Measurements from ENCODE around the gene USP3. TPM values are rescaled to one million over a fixed set of nuclear protein-coding genes. Genes with fewer than 3 reads are reported as not detected.

Gene USP3
- total and polyA plus RNA-seq, 9 of the 15 experiments (the other 6 are each of a cell fraction or from before 2014, with no cell fraction given): 17.3 to 54.3 (median 34.8) TPM

DNA sequence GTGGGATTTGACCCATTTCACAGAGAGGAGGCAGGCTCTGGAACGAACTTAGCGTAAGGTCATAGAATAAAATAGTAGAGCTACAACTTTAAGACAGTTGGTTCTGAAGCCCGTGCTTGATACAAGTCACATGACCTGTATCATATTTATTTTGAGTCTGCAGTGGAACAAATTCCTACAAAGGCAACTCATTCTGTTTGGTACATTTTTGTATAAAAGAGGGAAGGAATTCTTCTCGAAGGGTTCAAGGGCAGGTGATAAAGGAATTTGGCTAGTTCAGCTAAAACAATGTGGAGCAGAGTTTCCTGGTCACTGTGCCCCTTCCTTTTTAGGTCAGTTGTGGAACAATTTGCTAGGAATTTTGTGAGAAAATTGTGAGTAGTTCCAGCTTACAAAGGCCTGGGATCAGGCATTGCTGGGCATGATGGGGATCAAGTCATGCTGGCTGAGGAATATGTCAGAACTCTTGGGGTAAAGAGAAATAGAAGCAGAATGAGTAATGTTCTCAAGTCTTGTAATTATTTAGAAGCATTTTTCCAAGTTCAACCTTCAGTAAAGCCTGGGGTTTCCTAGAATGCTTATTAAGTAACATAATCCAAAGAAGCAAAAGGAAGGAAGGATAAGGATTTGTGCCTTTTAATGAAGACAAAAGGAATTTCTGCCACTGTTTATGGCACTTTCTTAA is 19.1 kb downstream of the USP3 start:
- no peak for ATAC-seq
- no TSS peak for BruUV-seq (replicated peaks)
- Histone ChIP-seq H3K9me1 (ENCODE audit: control insufficient read depth, insufficient read depth, low read length) (peaks cover 3% of the 10 kb centered on the region), H3K4me1 (replicated peaks in 1 of 2; ENCODE audit: control insufficient read depth in 2 of 2, insufficient read depth in 2 of 2, low read length in 2 of 2) (peaks cover 12 to 50% of the 10 kb centered on the region in 2 experiments; a peak in 4 of 5 replicates), H3K4me2 (ENCODE audit: insufficient read depth, low read length) (no peak overlapping the region; the same call in 1 of the 2 replicates), H3K4me3 (no peak overlapping the region), H3K27ac (ENCODE audit: extremely low read depth, low read depth, low read length) (no peak overlapping the region; the same call in 2 of the 3 replicates), H3K27me3 (ENCODE audit: control insufficient read depth in 2 of 2, insufficient read depth in 2 of 2, low read length in 2 of 2) (no peaks in the 10 kb centered on the region), H3K9ac (ENCODE audit: insufficient read depth in 1 of 2, low read depth in 2 of 2, low read length in 2 of 2) (0 out of 4 replicates have a peak overlapping the region, but pooled peaks of 1 of the 2 experiments have one; percentile 2), H3K36me3 (ENCODE audit: control insufficient read depth, insufficient read depth, low read length) (no peaks in the 10 kb centered on the region), H4K20me1 (replicated peaks; ENCODE audit: control insufficient read depth, insufficient read depth, low read length) (peaks cover 16% of the 10 kb centered on the region; the same call in 1 of the 2 replicates), H3K79me2 (ENCODE audit: control insufficient read depth, insufficient read depth, low read length) (peaks cover 99% of the 10 kb centered on the region), H2AFZ (ENCODE audit: low read depth, low read length) (no peak overlapping the region), H3K9me3 (replicated peaks; ENCODE audit: control insufficient read depth, insufficient read depth, low read depth, low read length) (no peaks in the 10 kb centered on the region)
- POLR2A ChIA-PET: interaction anchor here (0.7 to 5.9 kb wide), 6 partner anchors 9 to 102 kb away, joined by 3 to 51 read pairs (median 8); partner anchors contain the start of gene USP3
- DNase-seq (ENCODE audit: extremely low read depth in 1 of 4, low spot score in 3 of 4): no peak
- 25% methylated on average over 4 of the region's 4 CpGs for WGBS (ENCODE audit: insufficient coverage, low coverage, missing lambda C conversion rate)
- intact Hi-C loops (cut with micrococcal nuclease) (no loop called here), in situ Hi-C loops (cut with MboI) (no loop called here)
- CTCF ChIA-PET (ENCODE audit: low intra/inter-chr PET ratio): no interaction called here
- TF ChIP-seq, protein P1, sequence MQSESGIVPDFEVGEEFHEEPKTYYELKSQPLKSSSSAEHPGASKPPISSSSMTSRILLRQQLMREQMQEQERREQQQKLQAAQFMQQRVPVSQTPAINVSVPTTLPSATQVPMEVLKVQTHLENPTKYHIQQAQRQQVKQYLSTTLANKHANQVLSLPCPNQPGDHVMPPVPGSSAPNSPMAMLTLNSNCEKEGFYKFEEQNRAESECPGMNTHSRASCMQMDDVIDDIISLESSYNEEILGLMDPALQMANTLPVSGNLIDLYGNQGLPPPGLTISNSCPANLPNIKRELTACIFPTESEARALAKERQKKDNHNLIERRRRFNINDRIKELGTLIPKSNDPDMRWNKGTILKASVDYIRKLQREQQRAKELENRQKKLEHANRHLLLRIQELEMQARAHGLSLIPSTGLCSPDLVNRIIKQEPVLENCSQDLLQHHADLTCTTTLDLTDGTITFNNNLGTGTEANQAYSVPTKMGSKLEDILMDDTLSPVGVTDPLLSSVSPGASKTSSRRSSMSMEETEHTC (IDR thresholded peaks at IDR 0.05): 0 out of 2 replicates have a peak, but pooled peaks have one; percentile 34
- TF ChIP-seq TOE1 (IDR thresholded peaks at IDR 0.05; ENCODE audit: borderline replicate concordance) (peak; percentile 89), TOE1 (CRISPR knock-in tag; IDR thresholded peaks at IDR 0.05; ENCODE audit: borderline replicate concordance, low read depth) (no peak), TRIM24 (IDR thresholded peaks at IDR 0.05) (no peak), RBM22 (IDR thresholded peaks at IDR 0.05; ENCODE audit: low read depth, low read length, poor library complexity, severe bottlenecking) (no peak), ESRRA (IDR thresholded peaks at IDR 0.05; ENCODE audit: borderline replicate concordance, low read depth) (peak; percentile 74), RAD51 (IDR thresholded peaks at IDR 0.05; ENCODE audit: borderline replicate concordance, low read depth) (peak; percentile 76)
- TF ChIP-seq, protein P2, sequence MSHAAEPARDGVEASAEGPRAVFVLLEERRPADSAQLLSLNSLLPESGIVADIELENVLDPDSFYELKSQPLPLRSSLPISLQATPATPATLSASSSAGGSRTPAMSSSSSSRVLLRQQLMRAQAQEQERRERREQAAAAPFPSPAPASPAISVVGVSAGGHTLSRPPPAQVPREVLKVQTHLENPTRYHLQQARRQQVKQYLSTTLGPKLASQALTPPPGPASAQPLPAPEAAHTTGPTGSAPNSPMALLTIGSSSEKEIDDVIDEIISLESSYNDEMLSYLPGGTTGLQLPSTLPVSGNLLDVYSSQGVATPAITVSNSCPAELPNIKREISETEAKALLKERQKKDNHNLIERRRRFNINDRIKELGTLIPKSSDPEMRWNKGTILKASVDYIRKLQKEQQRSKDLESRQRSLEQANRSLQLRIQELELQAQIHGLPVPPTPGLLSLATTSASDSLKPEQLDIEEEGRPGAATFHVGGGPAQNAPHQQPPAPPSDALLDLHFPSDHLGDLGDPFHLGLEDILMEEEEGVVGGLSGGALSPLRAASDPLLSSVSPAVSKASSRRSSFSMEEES (CRISPR knock-in tag; IDR thresholded peaks at IDR 0.05): peak; percentile 95
- no peak for FAIRE-seq

All from K562 (cell line).